ENCODE results near the gene PCDHGA4.
"Not testable (repeated sequence)": the region's sequence is repeated elsewhere in the genome, so short reads cannot be mapped to it uniquely, and the experiment has no call there.

The PCDHGA4 gene

GRCh38 chr5:141354900-141355469 is at the start of gene PCDHGA4:
Gene PCDHGA4 (plus strand): TSS chr5:141355021. CDS start chr5:141355108, 87 bp downstream.
- DNase-seq: no peak

DNA sequence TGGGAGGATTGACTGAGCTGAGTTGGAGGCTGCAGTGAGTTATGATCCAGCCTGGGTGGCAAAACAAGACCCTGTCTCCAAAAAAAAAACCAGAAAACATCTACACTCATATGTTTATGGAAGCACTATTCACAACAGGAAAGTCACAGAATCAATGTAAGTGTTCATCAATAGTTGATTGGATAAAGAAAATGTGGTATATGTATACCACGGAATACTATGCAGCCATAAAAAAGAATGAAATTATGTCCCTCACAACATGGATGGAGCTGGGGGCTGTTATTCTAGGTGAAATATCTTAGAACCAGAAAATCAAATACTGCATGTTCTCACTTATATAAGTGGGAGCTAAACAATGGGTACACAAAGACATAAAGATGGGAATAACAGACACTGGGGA is 48.2 kb upstream of the PCDHGA4 start:
- DNase-seq: no peak

DNA sequence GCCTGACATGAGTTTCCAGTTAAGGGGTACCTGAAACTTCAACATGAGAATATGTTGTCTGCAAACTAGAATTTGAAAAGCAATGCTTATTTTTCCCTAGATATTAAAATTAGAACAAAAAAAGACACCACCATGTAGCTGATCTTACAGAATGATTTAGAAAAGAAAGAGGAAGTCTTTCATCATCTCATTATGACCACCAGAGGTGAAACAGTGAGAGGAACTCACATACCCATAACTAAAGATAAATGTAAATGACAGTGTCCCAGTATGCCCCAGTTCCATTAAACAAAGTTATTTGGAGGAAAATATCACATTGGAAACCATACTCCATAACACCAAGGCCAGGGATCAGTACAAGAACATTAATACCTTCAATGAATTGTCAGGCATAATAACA is 41.1 kb upstream of the PCDHGA4 start:
- DNase-seq: no peak

- DNase-seq: not testable (repeated sequence)
These were observed 37.9 kb upstream of the PCDHGA4 start for GRCh38 chr5:141316963-141317362.

DNA sequence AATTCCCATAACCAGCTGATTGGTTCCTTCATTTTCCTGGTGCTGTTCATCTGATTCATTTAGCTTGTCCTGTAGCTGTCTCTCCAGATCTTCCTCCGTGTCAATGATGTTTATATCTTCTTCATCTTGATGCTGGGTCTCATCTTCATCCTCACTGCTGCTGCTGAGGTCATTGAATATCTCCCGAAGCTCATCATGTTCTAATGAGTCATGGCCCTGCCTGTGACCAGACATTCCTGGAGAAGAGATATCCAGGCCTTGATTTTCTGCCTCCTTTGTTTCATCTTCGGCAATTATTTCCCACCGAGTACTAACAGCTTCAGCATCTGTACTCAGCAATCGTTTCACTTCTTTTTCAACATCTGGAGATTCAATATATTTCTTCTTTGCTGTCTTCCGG is 35.6 kb upstream of the PCDHGA4 start:
- DNase-seq: no peak

GRCh38 chr5:141319699-141320098 is 35.1 kb upstream of the PCDHGA4 start:
- no peak for DNase-seq

DNA sequence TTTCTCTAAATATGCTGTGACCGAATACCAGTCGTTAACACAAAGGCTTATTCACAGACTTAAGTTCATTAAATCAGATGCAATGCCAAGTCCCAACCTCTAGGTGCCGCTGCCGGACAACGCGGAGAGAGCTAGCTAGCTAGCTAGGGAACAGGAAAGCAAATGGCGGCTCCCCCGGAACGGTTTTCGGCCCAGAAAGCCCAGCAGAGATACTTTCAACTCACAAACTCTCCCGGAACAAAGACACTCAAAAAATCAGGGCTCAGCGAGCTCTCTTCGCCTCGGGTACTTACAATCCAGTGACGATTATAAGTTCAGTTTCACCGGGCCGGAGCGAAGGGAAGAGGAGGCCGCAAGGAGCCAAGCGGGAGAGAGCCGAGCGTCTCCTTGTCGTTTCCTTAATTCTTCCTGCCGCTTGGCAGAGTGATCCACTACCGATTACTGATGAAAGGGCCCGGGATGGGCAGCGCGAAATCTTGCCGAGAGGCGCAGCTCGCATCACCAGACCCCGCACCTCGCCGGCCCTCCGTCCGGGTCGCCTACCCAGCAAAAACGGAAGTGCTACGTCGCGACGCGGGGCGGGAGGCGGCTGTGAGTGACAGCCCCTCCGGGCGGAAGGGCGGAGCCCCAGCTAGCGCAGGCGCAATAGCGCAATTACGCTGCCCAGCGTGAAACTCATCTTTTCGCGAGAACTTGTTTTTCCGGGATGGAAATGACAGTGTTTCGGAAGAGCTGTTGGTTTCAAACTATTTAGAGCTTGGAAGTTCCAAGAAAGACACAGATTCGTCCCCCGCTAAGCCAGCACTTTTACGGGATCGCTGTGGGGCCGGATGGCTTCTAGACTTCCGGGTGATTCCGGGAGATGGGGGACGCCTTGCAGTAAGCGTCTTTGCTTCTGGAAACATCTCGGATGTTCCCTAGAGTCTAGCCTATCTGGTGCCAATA is 34.3 kb upstream of the PCDHGA4 start, which contains the start of gene TAF7:
TAF7 (minus strand) TSS at position 560 of the 945 bp plus-strand sequence. CDS start 740 bp downstream, outside the sequence.
- peak; percentile 89 for DNase-seq

GRCh38 chr5:141322261-141322660 is 32.6 kb upstream of the PCDHGA4 start:
- no peak for DNase-seq

GRCh38 chr5:141326088-141326854 is 28.6 kb upstream of the PCDHGA4 start:
- DNase-seq: peak; percentile 52

DNA sequence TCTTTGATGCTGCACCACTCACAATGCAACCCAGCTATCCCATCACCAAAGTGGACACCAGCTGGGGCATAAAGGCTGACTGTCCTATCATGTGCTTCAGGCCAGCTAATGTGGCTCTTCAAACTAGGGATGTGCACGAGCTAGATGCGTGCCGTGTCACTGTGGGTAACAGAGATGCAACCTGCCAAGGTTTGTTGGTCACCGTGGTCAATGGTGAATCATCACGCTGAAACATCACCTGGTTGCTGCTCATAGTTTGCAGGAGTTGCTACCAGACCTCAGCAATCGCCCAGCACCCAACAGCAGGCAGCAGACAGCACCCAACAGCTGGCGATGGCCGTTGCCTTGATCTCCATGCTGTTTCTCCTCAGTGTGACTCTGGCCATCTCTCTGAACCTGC is 26.6 kb upstream of the PCDHGA4 start:
- no peak for DNase-seq

- no peak for DNase-seq
These were observed 24.3 kb upstream of the PCDHGA4 start, which contains the start of gene PCDHGA1 for GRCh38 chr5:141330299-141331080. Gene PCDHGA1 (plus strand): TSS chr5:141330514.

- DNase-seq: not testable (repeated sequence)
These were observed 22.2 kb upstream of the PCDHGA4 start for GRCh38 chr5:141332571-141332970.

- no peak for DNase-seq
These were observed 16.1 kb upstream of the PCDHGA4 start, which contains the start of gene PCDHGA2 for GRCh38 chr5:141338538-141339306. Gene PCDHGA2 (plus strand): TSS chr5:141338760.

- DNase-seq: not testable (repeated sequence)
These were observed 14.0 kb upstream of the PCDHGA4 start for GRCh38 chr5:141340781-141341354.

DNA sequence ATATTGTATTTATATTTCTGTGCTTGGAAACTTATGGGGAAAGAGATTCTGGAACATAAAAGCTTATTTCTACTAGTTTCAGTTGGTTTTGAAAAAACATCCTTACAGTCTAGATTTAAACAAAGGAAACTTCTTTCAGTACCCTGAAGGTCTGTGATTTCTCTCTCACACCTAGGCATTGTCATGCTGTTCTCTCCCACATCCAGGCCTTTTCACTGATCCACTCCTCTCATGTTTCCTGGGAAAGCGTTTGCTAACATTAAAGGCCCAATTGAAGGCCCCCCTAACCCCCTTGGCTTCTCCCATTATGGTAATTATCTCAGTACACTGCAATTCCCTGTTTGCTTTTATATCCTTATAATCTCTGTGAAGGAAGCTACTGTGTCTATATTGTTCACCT is 12.0 kb upstream of the PCDHGA4 start:
- DNase-seq: no peak

GRCh38 chr5:141343242-141343952 is 11.4 kb upstream of the PCDHGA4 start, which contains the start of gene PCDHGA3:
Gene PCDHGA3 (plus strand): TSS chr5:141343829. CDS start chr5:141344034, 205 bp downstream.
- DNase-seq: no peak

- DNase-seq: no peak
These were observed 10.8 kb upstream of the PCDHGA4 start for GRCh38 chr5:141343953-141344463.

DNA sequence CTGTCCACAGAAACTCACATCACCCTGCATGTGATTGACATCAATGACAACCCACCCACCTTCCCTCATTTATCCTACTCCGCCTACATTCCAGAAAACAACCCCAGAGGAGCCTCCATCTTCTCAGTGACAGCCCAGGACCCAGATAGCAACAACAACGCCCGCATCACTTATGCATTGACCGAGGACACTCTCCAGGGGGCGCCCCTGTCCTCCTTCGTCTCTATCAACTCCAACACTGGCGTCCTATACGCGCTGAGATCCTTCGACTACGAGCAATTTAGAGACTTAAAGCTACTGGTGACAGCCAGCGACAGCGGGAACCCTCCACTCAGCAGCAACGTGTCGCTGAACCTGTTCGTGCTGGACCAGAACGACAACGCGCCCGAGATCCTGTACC is 9.5 kb upstream of the PCDHGA4 start:
- DNase-seq: no peak

GRCh38 chr5:141346017-141346416 is 8.8 kb upstream of the PCDHGA4 start:
- not testable (repeated sequence) for DNase-seq

All from activated T-cell treated with anti-CD3 and anti-CD28 coated beads for 4 hours (primary cell).